Esophagus muscularis mucosa (tissue), 4 donors: ENCODE data around the gene MARK3. TPM values are rescaled to one million over a fixed set of nuclear protein-coding genes. Genes with fewer than 3 reads are reported as not detected.

ENCODE experiments used
- DNase-seq: peaks from one replicate; pipeline ENCODE4 v3.0.0-alpha.2; 2017; ENCODE audit errors: extremely low spot score
- H3K27ac ChIP-seq, 4 donors: fragments of 200-600 bp; sonication (generic); replicated peaks in 1 of 4; 1 replicate in 3 of 4; 2 replicates in 1 of 4; pipeline ENCODE4 v1.5.1; 2016 to 2019; ENCODE audit warnings: mild to moderate bottlenecking in 1 of 4
- H3K27me3 ChIP-seq, 4 donors: fragments of 200-600 bp; sonication (generic); one replicate each; pipeline versions ENCODE4 v1.5.1 to v1.6.0; 2016 to 2019
- H3K36me3 ChIP-seq, 4 donors: fragments of 200-600 bp; sonication (generic); one replicate each; pipeline ENCODE4 v1.5.1; 2016 to 2019
- H3K4me1 ChIP-seq, 4 donors: fragments of 200-600 bp; sonication (generic); one replicate each; pipeline ENCODE4 v1.5.1; 2016 to 2019
- H3K4me3 ChIP-seq, 4 donors: fragments of 200-600 bp; sonication (generic); 1 replicate in 2 of 4; 2 replicates in 2 of 4; pipeline ENCODE4 v1.5.1; 2016 to 2019; ENCODE audit warnings: mild to moderate bottlenecking in 4 of 4, moderate library complexity in 1 of 4
- H3K9me3 ChIP-seq, 4 donors: fragments of 200-600 bp; sonication (generic); 1 replicate in 3 of 4; 2 replicates in 1 of 4; pipeline ENCODE4 v1.5.1; 2016 to 2019
- CTCF ChIP-seq, 3 experiments: fragments of 200-600 bp in 2 of 3; fragments of 450-650 bp in 1 of 3; sonication (generic) in 2 of 3; IDR thresholded peaks; one replicate each; pipeline ENCODE4 v1.5.1; 2017 to 2019; ENCODE audit warnings: antibody characterized with exemption in 3 of 3, mild to moderate bottlenecking in 2 of 3, moderate library complexity in 1 of 3
- EP300 ChIP-seq: sonication (generic); formaldehyde crosslinking; IDR thresholded peaks from one replicate; pipeline ENCODE4 v1.6.1; 2017; ENCODE audit warnings: antibody characterized with exemption
- POLR2A ChIP-seq: fragments of 450-650 bp; IDR thresholded peaks from one replicate; pipeline ENCODE4 v1.6.1; 2017; ENCODE audit warnings: antibody characterized with exemption, moderate library complexity, mild to moderate bottlenecking, low read depth
- POLR2AphosphoS5 ChIP-seq, 2 donors: sonication (generic); formaldehyde crosslinking; IDR thresholded peaks; one replicate each; pipeline ENCODE4 v1.6.1; 2017; ENCODE audit warnings: antibody characterized with exemption in 2 of 2
- WGBS: methylation state at CpG from one replicate; pipeline ENCODE4 v1.1.5; 2018; 5-methylcytosine and 5-hydroxymethylcytosine counted together
- intact Hi-C: fragments of 100-400 bp; cut with DNase I; formaldehyde crosslinking; loops from one replicate; pipeline ENCODE4 v1.15.1; 2023
- total RNA-seq, 4 donors: library from RNA; depleted of rRNA; stranded (reverse); fragments of >200 nt; gene quantifications; one replicate each; pipeline versions ENCODE4 v1.1.0 to v1.2.1, GENCODE V29; 2016

MARK3 gene
- total RNA-seq, 4 donors from 2014 or later: 57.4 to 78.1 (median 68.1) TPM

- TF ChIP-seq EP300: no peak
- no peak for TF ChIP-seq POLR2A
- no peak for TF ChIP-seq POLR2AphosphoS5 (IDR thresholded peaks at IDR 0.05)
- no peak for TF ChIP-seq CTCF (IDR thresholded peaks at IDR 0.05)
- no peak overlapping the region for H3K4me3 ChIP-seq
- H3K36me3 ChIP-seq: peaks cover 85 to 97% (median 96%) of the 10 kb centered on the region in 4 donors
- H3K27me3 ChIP-seq: no peaks in the 10 kb centered on the region
- intact Hi-C loops: no loop called here
- no peak for DNase-seq
- no peak overlapping the region for H3K27ac ChIP-seq
- H3K9me3 ChIP-seq: no peaks in the 10 kb centered on the region
- 75% methylated on average over 6 of the region's 6 CpGs for WGBS
- peaks cover 22 to 41% (median 26%) of the 10 kb centered on the region in 4 donors for H3K4me1 ChIP-seq
Observed at GRCh38 chr14:103340480-103341212, 44.6 kb upstream of the MARK3 start.

GRCh38 chr14:103341250-103342129, 43.7 kb upstream of the MARK3 start:
- H3K27me3 ChIP-seq: no peaks in the 10 kb centered on the region
- no peak overlapping the region for H3K27ac ChIP-seq
- H3K36me3 ChIP-seq: peaks cover 77 to 89% (median 88%) of the 10 kb centered on the region in 4 donors
- WGBS: 71% methylated on average over 5 of the region's 5 CpGs
- no peak for DNase-seq
- H3K4me1 ChIP-seq: peaks cover 13 to 32% (median 18%) of the 10 kb centered on the region in 4 donors
- no peaks in the 10 kb centered on the region for H3K9me3 ChIP-seq
- no peak overlapping the region for H3K4me3 ChIP-seq
- intact Hi-C loops: no loop called here
- TF ChIP-seq EP300 (no peak), POLR2A (no peak), CTCF (IDR thresholded peaks at IDR 0.05) (no peak), POLR2AphosphoS5 (IDR thresholded peaks at IDR 0.05) (no peak)

GRCh38 chr14:103343164-103343879, 41.9 kb upstream of the MARK3 start:
- no peaks in the 10 kb centered on the region for H3K27me3 ChIP-seq
- 80% methylated on average over 4 of the region's 4 CpGs for WGBS
- no peak overlapping the region for H3K4me3 ChIP-seq
- intact Hi-C loops: no loop called here
- no peaks in the 10 kb centered on the region for H3K9me3 ChIP-seq
- H3K4me1 ChIP-seq: peaks cover 0 to 17% (median 6%) of the 10 kb centered on the region in 4 donors
- H3K27ac ChIP-seq: no peak overlapping the region
- H3K36me3 ChIP-seq: peaks cover 59 to 71% (median 70%) of the 10 kb centered on the region in 4 donors
- no peak for DNase-seq
- no peak for TF ChIP-seq POLR2AphosphoS5 (IDR thresholded peaks at IDR 0.05)
- no peak for TF ChIP-seq POLR2A
- no peak for TF ChIP-seq CTCF (IDR thresholded peaks at IDR 0.05)
- TF ChIP-seq EP300: no peak

GRCh38 chr14:103343905-103344797, 41.1 kb upstream of the MARK3 start:
- 71% methylated on average over 5 of the region's 5 CpGs for whole genome bisulfite sequencing
- Histone ChIP-seq H3K9me3 (no peaks in the 10 kb centered on the region), H3K27me3 (no peaks in the 10 kb centered on the region), H3K36me3 (peaks cover 51 to 62% (median 61%) of the 10 kb centered on the region in 4 donors), H3K4me1 (peaks cover 0 to 17% (median 6%) of the 10 kb centered on the region in 4 donors), H3K27ac (no peak overlapping the region), H3K4me3 (no peak overlapping the region)
- TF ChIP-seq POLR2A (no peak), EP300 (no peak), CTCF (IDR thresholded peaks at IDR 0.05) (no peak), POLR2AphosphoS5 (IDR thresholded peaks at IDR 0.05) (no peak)
- intact Hi-C loops: no loop called here
- no peak for DNase-seq
